ENCODE measurements around the gene MAP2K5. TPM values are rescaled to one million over a fixed set of nuclear protein-coding genes. Genes with fewer than 3 reads are reported as not detected.

MAP2K5 gene
- total RNA-seq, 1 experiment from 2014 or later = 15.0 TPM

DNA sequence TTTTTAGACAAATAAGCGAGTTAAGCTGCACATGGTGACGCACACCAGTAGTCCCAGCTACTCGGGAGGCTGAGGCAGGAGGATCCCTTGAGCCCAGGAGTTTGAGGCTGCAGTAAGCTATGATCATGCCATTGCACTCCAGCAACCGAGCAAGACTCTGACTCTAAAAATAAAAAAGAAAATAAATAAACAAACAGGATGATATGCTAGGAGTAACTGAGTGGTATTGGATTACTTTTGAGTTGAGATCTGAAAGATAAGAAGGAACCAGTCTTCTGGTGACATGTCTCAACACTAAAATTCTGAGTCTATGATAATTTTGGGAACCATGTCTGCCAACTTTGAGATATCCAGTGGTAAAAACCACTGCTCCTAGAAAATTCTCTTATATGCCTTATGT lies 173.7 kb downstream of the MAP2K5 start:
- H3K4me1 Mint-ChIP-seq = peaks cover under 1 to 5% of the 10 kb centered on the region in 2 experiments; a peak in 2 of 4 replicates
- H2AFZ ChIP-seq (ENCODE audit: low read length) = no peak overlapping the region
- H3K23me2 ChIP-seq (ENCODE audit: insufficient read length, low read depth, low read length, poor library complexity, severe bottlenecking) = no peaks in the 10 kb centered on the region
- H3K4me2 ChIP-seq (ENCODE audit: insufficient read depth, insufficient read length, low read length) = no peak overlapping the region
- H3K27me3 ChIP-seq (ENCODE audit: insufficient read depth, low read length) = no peaks in the 10 kb centered on the region
- H4K20me1 ChIP-seq (ENCODE audit: control insufficient read depth, insufficient read depth, insufficient read length) = no peaks in the 10 kb centered on the region
- H4K5ac ChIP-seq (ENCODE audit: insufficient read length, low read depth, low read length) = no peak overlapping the region
- H3K4me3 Mint-ChIP-seq = no peak overlapping the region
- DNase-seq = no peak
- no peaks in the 10 kb centered on the region for H3K9me3 Mint-ChIP-seq
- no peak overlapping the region for H3K14ac ChIP-seq (ENCODE audit: insufficient read depth, low read length)
- H3K23ac ChIP-seq (ENCODE audit: insufficient read length, low read depth, low read length) = no peak overlapping the region
- no peak overlapping the region for H3K9ac ChIP-seq (ENCODE audit: extremely low read depth, insufficient read length, low read length)
- no peak overlapping the region for H2BK12ac ChIP-seq (ENCODE audit: insufficient read length, low read depth, low read length)
- H3K56ac ChIP-seq (ENCODE audit: insufficient read length, low read depth, low read length) = no peak overlapping the region
- no peak overlapping the region for H4K8ac ChIP-seq (replicated peaks; ENCODE audit: insufficient read length, low read depth, low read length)
- H2BK5ac ChIP-seq (ENCODE audit: insufficient read length, low read length) = no peak overlapping the region
- H3K4ac ChIP-seq (ENCODE audit: low read depth, low read length) = no peak overlapping the region
- no peaks in the 10 kb centered on the region for H3K27me3 Mint-ChIP-seq (ENCODE audit: low read depth)
- H4K91ac ChIP-seq (ENCODE audit: insufficient read length, low read depth, low read length) = no peak overlapping the region
- no peak overlapping the region for H3K18ac ChIP-seq (ENCODE audit: insufficient read length, low read depth, low read length)
- TF ChIP-seq, protein P1, sequence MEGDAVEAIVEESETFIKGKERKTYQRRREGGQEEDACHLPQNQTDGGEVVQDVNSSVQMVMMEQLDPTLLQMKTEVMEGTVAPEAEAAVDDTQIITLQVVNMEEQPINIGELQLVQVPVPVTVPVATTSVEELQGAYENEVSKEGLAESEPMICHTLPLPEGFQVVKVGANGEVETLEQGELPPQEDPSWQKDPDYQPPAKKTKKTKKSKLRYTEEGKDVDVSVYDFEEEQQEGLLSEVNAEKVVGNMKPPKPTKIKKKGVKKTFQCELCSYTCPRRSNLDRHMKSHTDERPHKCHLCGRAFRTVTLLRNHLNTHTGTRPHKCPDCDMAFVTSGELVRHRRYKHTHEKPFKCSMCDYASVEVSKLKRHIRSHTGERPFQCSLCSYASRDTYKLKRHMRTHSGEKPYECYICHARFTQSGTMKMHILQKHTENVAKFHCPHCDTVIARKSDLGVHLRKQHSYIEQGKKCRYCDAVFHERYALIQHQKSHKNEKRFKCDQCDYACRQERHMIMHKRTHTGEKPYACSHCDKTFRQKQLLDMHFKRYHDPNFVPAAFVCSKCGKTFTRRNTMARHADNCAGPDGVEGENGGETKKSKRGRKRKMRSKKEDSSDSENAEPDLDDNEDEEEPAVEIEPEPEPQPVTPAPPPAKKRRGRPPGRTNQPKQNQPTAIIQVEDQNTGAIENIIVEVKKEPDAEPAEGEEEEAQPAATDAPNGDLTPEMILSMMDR (conservative IDR thresholded peaks at IDR 0.05) = no peak
- no peaks in the 10 kb centered on the region for H3K79me2 ChIP-seq (ENCODE audit: insufficient read depth, low read length)
- no peak overlapping the region for H3K27ac Mint-ChIP-seq
- no peak overlapping the region for H2AK5ac ChIP-seq (ENCODE audit: insufficient read length, low read length)
- H2BK20ac ChIP-seq (ENCODE audit: low read depth, low read length, poor library complexity, severe bottlenecking) = no peak overlapping the region
- H3K36me3 Mint-ChIP-seq (ENCODE audit: insufficient read depth in 1 of 3, low read depth in 3 of 3) = no peaks in the 10 kb centered on the region
- no peaks in the 10 kb centered on the region for H3K9me3 ChIP-seq (ENCODE audit: control insufficient read depth, low read depth, low read length)
- H3K27ac ChIP-seq (ENCODE audit: insufficient read length, low read depth, low read length) = no peak overlapping the region
- no peak overlapping the region for H2BK120ac ChIP-seq (ENCODE audit: low read depth, low read length, poor library complexity, severe bottlenecking)
- no CpG with 5 or more reads among the region's 4 CpGs for WGBS (ENCODE audit: extremely low coverage, insufficient read length, low lambda C conversion rate)
- no peaks in the 10 kb centered on the region; the same call in 1 of the 2 replicates for H3K4me1 ChIP-seq (ENCODE audit: insufficient read depth, low read length)
- H3K79me1 ChIP-seq (ENCODE audit: insufficient read depth, low read depth, low read length, poor library complexity, severe bottlenecking) = no peaks in the 10 kb centered on the region
- no peak overlapping the region for H2BK15ac ChIP-seq (ENCODE audit: low read depth, low read length)
- no peak overlapping the region for H3T11ph ChIP-seq (ENCODE audit: low read length)
